HG03175 (cell line): ENCODE measurements around the gene ALOX5.

ENCODE experiments used
- ATAC-seq: cut with Tn5 transposase; IDR thresholded peaks from one replicate; pipeline ENCODE4 v1.9.1; 2021; ENCODE audit warnings: mild to moderate bottlenecking, moderate library complexity; ENCODE audit not compliant: unreplicated experiment

ALOX5 gene

GRCh38 chr10:45422866-45423659 lies 49.0 kb downstream of the ALOX5 start:
- no peak for ATAC-seq

GRCh38 chr10:45423976-45424499 lies 50.0 kb downstream of the ALOX5 start:
- no peak for ATAC-seq

GRCh38 chr10:45424668-45425404 lies 50.8 kb downstream of the ALOX5 start:
- no peak for ATAC-seq

GRCh38 chr10:45425621-45426563 lies 51.9 kb downstream of the ALOX5 start:
- no peak for ATAC-seq

GRCh38 chr10:45427262-45427969 lies 53.4 kb downstream of the ALOX5 start:
- no peak for ATAC-seq

- no peak for ATAC-seq
Observed at GRCh38 chr10:45427970-45428366, 54.0 kb downstream of the ALOX5 start.

- ATAC-seq = no peak
Observed at GRCh38 chr10:45428611-45429510, 54.8 kb downstream of the ALOX5 start.

- ATAC-seq = no peak
Observed at GRCh38 chr10:45429790-45430189, 55.8 kb downstream of the ALOX5 start.

- no peak for ATAC-seq
Observed at GRCh38 chr10:45432113-45432512, 58.1 kb downstream of the ALOX5 start.

GRCh38 chr10:45432700-45433472 lies 58.9 kb downstream of the ALOX5 start:
- no peak for ATAC-seq

- peak; percentile 72 for ATAC-seq
Observed at GRCh38 chr10:45433716-45434469, 59.9 kb downstream of the ALOX5 start.

- no peak for ATAC-seq
Observed at GRCh38 chr10:45437587-45438465, 63.8 kb downstream of the ALOX5 start.

- no peak for ATAC-seq
Observed at GRCh38 chr10:45438466-45439090, 64.6 kb downstream of the ALOX5 start.

GRCh38 chr10:45439365-45439764 lies 65.3 kb downstream of the ALOX5 start:
- no peak for ATAC-seq

GRCh38 chr10:45439873-45440272 lies 65.9 kb downstream of the ALOX5 start:
- no peak for ATAC-seq

GRCh38 chr10:45440511-45441062 lies 66.6 kb downstream of the ALOX5 start:
- no peak for ATAC-seq
